Renal pelvis (tissue), 4 donors: ENCODE measurements around the gene FOXO1. TPM values are rescaled to one million over a fixed set of nuclear protein-coding genes. Genes with fewer than 3 reads are reported as not detected.
A peak's percentile ranks its signal among the peaks of the same experiment; 100 is the strongest.

Experiments
- DNase-seq: peaks from one replicate; pipeline ENCODE4 v3.0.0-alpha.2; 2013
- polyA plus RNA-seq, 3 donors: library from polyadenylated mRNA; unstranded; fragments of 120-200 nt; gene quantifications; one replicate each; pipeline ENCODE4 v1.2.1, GENCODE V29; 2013; ENCODE audit not compliant: insufficient read length in 3 of 3

FOXO1 gene
- polyA plus RNA-seq, 3 donors = 12.9 to 14.0 (median 14.0) TPM

GRCh38 chr13:40517486-40518480, 148.7 kb downstream of the FOXO1 start:
- DNase-seq = no peak

GRCh38 chr13:40515702-40516101, 150.7 kb downstream of the FOXO1 start:
- DNase-seq = no peak

GRCh38 chr13:40514802-40515201, 151.6 kb downstream of the FOXO1 start:
- DNase-seq = no peak

- DNase-seq = no peak
Observed at GRCh38 chr13:40509876-40510275, 156.6 kb downstream of the FOXO1 start.

GRCh38 chr13:40508767-40509342, 157.6 kb downstream of the FOXO1 start:
- DNase-seq = no peak

GRCh38 chr13:40508127-40508526, 158.3 kb downstream of the FOXO1 start:
- peak; percentile 24 for DNase-seq

- no peak for DNase-seq
Observed at GRCh38 chr13:40506592-40507446, 159.6 kb downstream of the FOXO1 start.

Other genes starting within 250 kb of the FOXO1 start
- 10 to 100 TPM; 41.4 to 52.2 (median 49.1) TPM for gene MRPS31, start 104.5 kb upstream of the FOXO1 start, polyA plus RNA-seq
- gene SLC25A15, start 123.0 kb upstream of the FOXO1 start, polyA plus RNA-seq = 10 to 100 TPM; 17.1 to 22.3 (median 18.9) TPM